Heart left ventricle (tissue), 13 donors: ENCODE measurements around the gene PHOX2B.

ENCODE experiments used
- CTCF ChIP-seq, 12 donors: fragments of 200-600 bp; sonication (generic) in 4 of 12; IDR thresholded peaks; one replicate each; pipeline versions ENCODE4 v1.5.0 to v1.8.0; 2018 to 2022; ENCODE audit warnings: antibody characterized with exemption in 12 of 12, mild to moderate bottlenecking in 5 of 12
- POLR2A ChIP-seq, 2 donors: fragments of 450-650 bp; IDR thresholded peaks; one replicate each; pipeline ENCODE4 v1.6.1; 2017; ENCODE audit warnings: antibody characterized with exemption in 2 of 2, mild to moderate bottlenecking in 2 of 2, moderate library complexity in 2 of 2
- donor health status: ischemic (EF 13 %, LVEDD 7.1; RV severe dilation, severe dysfunction).
- donor health status: DM: no; HTN: yes; CAD: no.
- donor health status: DM: no; HTN: no; CAD: no.
- donor health status: ischemic (EF 25% LVEDD 6.9; RV normal size, moderate dysfunction).
- donor health status: ischemic (EF 25% LVEDD 5.7; RV mildly dilated, moderate dysfunction).
- donor health status: ischemic (EF 35%, LVEDD 5.7; RV mildly dilated, moderate dysfunction).
- donor health status: nonischemic (EF 11% LVEDD 7.7; RV severe dilation, severe dysfunction).
- donor health status: DM: yes; HTN: yes; CAD: no.
- donor health status: PGD.
- donor health status: ischemic (EF 29% LVEDD 5.4; RV normal size, mild dysfunction).
- donor health status: nonischemic (EF 23%, LVEDD 6.1; RV moderate dilation, normal function).

- TF ChIP-seq CTCF (IDR thresholded peaks at IDR 0.05) (no peak), POLR2A (IDR thresholded peaks at IDR 0.05) (no peak)
Observed at GRCh38 chr4:41745292-41746024, 3.1 kb downstream of the PHOX2B start.
